Uterus (tissue), 2 donors: Measurements from ENCODE around the gene FEZF2.

ENCODE experiments used
- POLR2A ChIP-seq, 2 donors: fragments of 450-650 bp; IDR thresholded peaks; one replicate each; pipeline ENCODE4 v1.6.1; 2016; ENCODE audit warnings: antibody characterized with exemption in 2 of 2, mild to moderate bottlenecking in 1 of 2, moderate library complexity in 1 of 2
- TF ChIP-seq, protein P1 (sequence below), 4 experiments: fragments of 200-600 bp in 2 of 4; fragments of 450-650 bp in 2 of 4; sonication (generic) in 2 of 4; IDR thresholded peaks; one replicate each; pipeline ENCODE4 v1.5.1; 2016 to 2019; ENCODE audit warnings: antibody characterized with exemption in 4 of 4, mild to moderate bottlenecking in 2 of 4, moderate library complexity in 1 of 4

DNA sequence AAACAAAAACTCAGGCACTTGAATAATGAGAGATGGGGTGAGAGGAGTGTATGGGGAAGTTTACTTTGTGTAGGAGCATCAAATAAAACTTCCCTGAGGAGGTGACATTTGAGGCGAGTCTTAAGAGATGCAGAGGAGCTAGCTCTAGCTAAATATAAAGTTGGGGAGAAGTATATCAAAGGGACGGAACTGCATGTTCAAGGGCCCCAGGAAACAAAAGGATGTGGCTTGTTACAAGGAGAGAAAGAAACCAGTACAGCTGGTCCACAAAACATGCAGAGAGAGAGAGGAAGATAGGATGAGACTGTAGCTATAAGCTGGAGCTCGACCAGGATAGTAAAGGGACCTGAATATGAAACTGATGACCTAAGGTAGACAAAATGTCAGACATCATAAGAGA is 17.6 kb downstream of the FEZF2 start:
- TF ChIP-seq, protein P1, sequence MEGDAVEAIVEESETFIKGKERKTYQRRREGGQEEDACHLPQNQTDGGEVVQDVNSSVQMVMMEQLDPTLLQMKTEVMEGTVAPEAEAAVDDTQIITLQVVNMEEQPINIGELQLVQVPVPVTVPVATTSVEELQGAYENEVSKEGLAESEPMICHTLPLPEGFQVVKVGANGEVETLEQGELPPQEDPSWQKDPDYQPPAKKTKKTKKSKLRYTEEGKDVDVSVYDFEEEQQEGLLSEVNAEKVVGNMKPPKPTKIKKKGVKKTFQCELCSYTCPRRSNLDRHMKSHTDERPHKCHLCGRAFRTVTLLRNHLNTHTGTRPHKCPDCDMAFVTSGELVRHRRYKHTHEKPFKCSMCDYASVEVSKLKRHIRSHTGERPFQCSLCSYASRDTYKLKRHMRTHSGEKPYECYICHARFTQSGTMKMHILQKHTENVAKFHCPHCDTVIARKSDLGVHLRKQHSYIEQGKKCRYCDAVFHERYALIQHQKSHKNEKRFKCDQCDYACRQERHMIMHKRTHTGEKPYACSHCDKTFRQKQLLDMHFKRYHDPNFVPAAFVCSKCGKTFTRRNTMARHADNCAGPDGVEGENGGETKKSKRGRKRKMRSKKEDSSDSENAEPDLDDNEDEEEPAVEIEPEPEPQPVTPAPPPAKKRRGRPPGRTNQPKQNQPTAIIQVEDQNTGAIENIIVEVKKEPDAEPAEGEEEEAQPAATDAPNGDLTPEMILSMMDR (IDR thresholded peaks at IDR 0.05), result no peak
- TF ChIP-seq POLR2A (IDR thresholded peaks at IDR 0.05), result no peak
